Measurements from ENCODE around the gene SPON2. TPM values are rescaled to one million over a fixed set of nuclear protein-coding genes. Genes with fewer than 3 reads are reported as not detected.

SPON2 gene
- total and polyA plus RNA-seq, 8 donors, result 7.7 to 94.2 (median 21.7) TPM

DNA sequence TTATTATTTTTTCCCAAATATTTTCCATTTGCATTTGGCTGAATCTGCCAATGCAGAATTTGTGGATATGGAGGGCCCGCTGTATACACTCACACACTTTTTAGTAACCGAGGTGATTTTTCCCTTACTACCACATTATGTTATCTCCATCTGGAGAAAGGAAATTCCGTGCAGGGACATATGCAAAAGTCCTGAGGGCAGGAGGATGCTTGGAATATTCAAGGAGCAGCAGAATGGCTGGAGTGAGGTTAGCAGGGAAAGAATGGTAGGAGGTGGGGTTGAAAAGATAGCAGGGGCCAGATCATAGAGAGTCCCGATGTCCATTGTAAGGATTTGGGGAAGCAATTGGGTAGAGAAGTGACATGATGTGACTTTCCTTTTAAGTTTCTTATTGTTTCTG is 47.6 kb downstream of the SPON2 start:
- Histone ChIP-seq H3K4me3 (no peak overlapping the region), H3K36me3 (no peaks in the 10 kb centered on the region), H3K4me1 (no peaks in the 10 kb centered on the region), H3K9me3 (no peaks in the 10 kb centered on the region), H3K27ac (no peak overlapping the region), H3K27me3 (peaks cover 0 to 4% of the 10 kb centered on the region in 2 donors)
- no peak for DNase-seq
- intact Hi-C loops (cut with DNase I), result no loop called here
- no peak for TF ChIP-seq CTCF (IDR thresholded peaks at IDR 0.05)
- ATAC-seq, result no peak

DNA sequence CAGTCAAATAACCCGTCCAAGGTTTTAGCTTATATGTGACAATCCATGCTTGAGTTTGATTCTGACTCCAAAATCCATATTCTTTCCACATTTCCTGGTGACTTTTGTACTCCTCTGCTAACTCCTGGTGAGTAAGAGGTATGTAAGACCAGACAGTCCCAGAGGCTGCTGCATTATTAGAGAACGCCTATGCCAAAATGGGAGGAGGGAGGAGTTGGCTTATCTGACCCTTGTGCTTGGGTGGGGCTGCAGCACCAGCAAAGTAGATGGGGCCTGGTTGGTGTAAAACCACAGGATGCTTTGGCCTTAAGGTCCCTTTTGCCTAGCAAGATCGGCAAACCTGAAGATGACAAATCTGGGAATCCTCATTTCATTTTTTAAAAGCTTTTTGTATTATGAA is 49.9 kb downstream of the SPON2 start:
- Histone ChIP-seq H3K27me3 (peaks cover 0 to 7% of the 10 kb centered on the region in 2 donors), H3K4me1 (no peaks in the 10 kb centered on the region), H3K9me3 (no peaks in the 10 kb centered on the region), H3K36me3 (no peaks in the 10 kb centered on the region), H3K4me3 (no peak overlapping the region), H3K27ac (no peak overlapping the region)
- TF ChIP-seq CTCF (IDR thresholded peaks at IDR 0.05), result no peak
- ATAC-seq (no peak), DNase-seq (no peak)
- intact Hi-C loops (cut with DNase I), result no loop called here

Other genes with a start within 250 kb of the SPON2 start
- gene GAK, start 240.3 kb downstream of the SPON2 start, total RNA-seq, result 100 to 1,000 TPM; 109 to 121 TPM
- gene GAK, start 240.3 kb downstream of the SPON2 start, polyA plus RNA-seq (ENCODE audit: insufficient read length in 6 of 6), result 10 to 100 TPM; 42.7 to 67.9 (median 49.7) TPM
- gene TMEM175, start 240.1 kb downstream of the SPON2 start, total RNA-seq, result 10 to 100 TPM; 29.9 to 31.5 TPM
- 10 to 100 TPM; 24.4 to 38.7 (median 25.7) TPM for gene TMEM175, start 240.1 kb downstream of the SPON2 start, polyA plus RNA-seq (ENCODE audit: insufficient read length in 6 of 6)
- 10 to 100 TPM; 15.8 to 19.8 TPM for gene DGKQ, start 199.0 kb downstream of the SPON2 start, total RNA-seq
- 1 to 10 TPM; 5.0 to 9.9 (median 5.7) TPM for gene DGKQ, start 199.0 kb downstream of the SPON2 start, polyA plus RNA-seq (ENCODE audit: insufficient read length in 6 of 6)
- 10 to 100 TPM; 33.6 to 46.8 TPM for gene IDUA, start 185.5 kb downstream of the SPON2 start, total RNA-seq
- 10 to 100 TPM; 10.1 to 26.4 (median 18.4) TPM for gene IDUA, start 185.5 kb downstream of the SPON2 start, polyA plus RNA-seq (ENCODE audit: insufficient read length in 6 of 6)
- under 1 TPM; 0.35 to 0.39 TPM for gene SLC26A1, start 179.2 kb downstream of the SPON2 start, total RNA-seq
- gene SLC26A1, start 179.2 kb downstream of the SPON2 start, polyA plus RNA-seq (ENCODE audit: insufficient read length in 6 of 6), result 1 to 10 TPM; 3.4 to 8.6 (median 6.7) TPM
- gene FGFRL1, start 161.0 kb downstream of the SPON2 start, total RNA-seq, result 10 to 100 TPM; 23.5 to 31.2 TPM
- gene FGFRL1, start 161.0 kb downstream of the SPON2 start, polyA plus RNA-seq (ENCODE audit: insufficient read length in 6 of 6), result 10 to 100 TPM; 16.3 to 22.6 (median 20.3) TPM
- gene RNF212, start 59.0 kb downstream of the SPON2 start, total RNA-seq, result 1 to 10 TPM; 7.2 to 9.8 TPM
- 10 to 100 TPM in 4 of 6 donors, 1 to 10 TPM in 2; 8.8 to 13.6 (median 11.8) TPM for gene RNF212, start 59.0 kb downstream of the SPON2 start, polyA plus RNA-seq (ENCODE audit: insufficient read length in 6 of 6)
- gene CTBP1, start 76.5 kb upstream of the SPON2 start, total RNA-seq, result 100 to 1,000 TPM; 146 to 167 TPM
- gene CTBP1, start 76.5 kb upstream of the SPON2 start, polyA plus RNA-seq (ENCODE audit: insufficient read length in 6 of 6), result 100 to 1,000 TPM in 5 of 6 donors, 10 to 100 TPM in 1; 93.9 to 150 (median 121) TPM
- gene MAEA, start 117.3 kb upstream of the SPON2 start, total RNA-seq, result 10 to 100 TPM; 43.8 to 56.3 TPM
- gene MAEA, start 117.3 kb upstream of the SPON2 start, polyA plus RNA-seq (ENCODE audit: insufficient read length in 6 of 6), result 10 to 100 TPM; 46.3 to 70.4 (median 56.5) TPM
- 10 to 100 TPM; 33.0 to 36.6 TPM for gene UVSSA, start 174.6 kb upstream of the SPON2 start, total RNA-seq
- gene UVSSA, start 174.6 kb upstream of the SPON2 start, polyA plus RNA-seq (ENCODE audit: insufficient read length in 6 of 6), result 10 to 100 TPM; 12.8 to 26.4 (median 17.8) TPM
- gene NKX1-1, start 233.9 kb upstream of the SPON2 start, total RNA-seq, result not detected
- not detected for gene NKX1-1, start 233.9 kb upstream of the SPON2 start, polyA plus RNA-seq (ENCODE audit: insufficient read length in 6 of 6)

Data from left lung (tissue), 10 donors.